ENCODE measurements around the gene CC2D2A.
"Not testable (repeated sequence)": the region's sequence is repeated elsewhere in the genome, so short reads cannot be mapped to it uniquely, and the experiment has no call there.

Gene CC2D2A

GRCh38 chr4:15517681-15518080 lies 48.0 kb downstream of the CC2D2A start:
- DNase-seq, result not testable (repeated sequence)

GRCh38 chr4:15521442-15522039 lies 51.9 kb downstream of the CC2D2A start:
- DNase-seq, result peak; percentile 50

- DNase-seq, result no peak
Observed at GRCh38 chr4:15525080-15525479, 55.4 kb downstream of the CC2D2A start.

GRCh38 chr4:15526924-15527592 lies 57.4 kb downstream of the CC2D2A start:
- DNase-seq, result no peak

- no peak for DNase-seq
Observed at GRCh38 chr4:15531792-15532191, 62.1 kb downstream of the CC2D2A start.

GRCh38 chr4:15533817-15534216 lies 64.1 kb downstream of the CC2D2A start:
- DNase-seq, result no peak

- no peak for DNase-seq
Observed at GRCh38 chr4:15535599-15535998, 65.9 kb downstream of the CC2D2A start.

- DNase-seq, result no peak
Observed at GRCh38 chr4:15536552-15537499, 67.1 kb downstream of the CC2D2A start.

- DNase-seq, result no peak
Observed at GRCh38 chr4:15541941-15542340, 72.3 kb downstream of the CC2D2A start.

- no peak for DNase-seq
Observed at GRCh38 chr4:15542760-15543159, 73.1 kb downstream of the CC2D2A start.

- DNase-seq, result no peak
Observed at GRCh38 chr4:15543537-15544247, 74.0 kb downstream of the CC2D2A start.

GRCh38 chr4:15544248-15544729 lies 74.6 kb downstream of the CC2D2A start:
- DNase-seq, result no peak

GRCh38 chr4:15545371-15545770 lies 75.7 kb downstream of the CC2D2A start:
- no peak for DNase-seq

- DNase-seq, result no peak
Observed at GRCh38 chr4:15547392-15547791, 77.7 kb downstream of the CC2D2A start.

- DNase-seq, result no peak
Observed at GRCh38 chr4:15550491-15550890, 80.8 kb downstream of the CC2D2A start.

GRCh38 chr4:15551740-15552446 lies 82.2 kb downstream of the CC2D2A start:
- no peak for DNase-seq

GRCh38 chr4:15552557-15553362 lies 83.1 kb downstream of the CC2D2A start:
- DNase-seq, result no peak

- DNase-seq, result no peak
Observed at GRCh38 chr4:15556511-15557092, 86.9 kb downstream of the CC2D2A start.

GRCh38 chr4:15557786-15558550 lies 88.3 kb downstream of the CC2D2A start:
- no peak for DNase-seq

- no peak for DNase-seq
Observed at GRCh38 chr4:15558561-15558960, 88.9 kb downstream of the CC2D2A start.
